Tibial nerve (tissue), 4 donors: ENCODE results near the gene GMEB2. TPM values are rescaled to one million over a fixed set of nuclear protein-coding genes. Genes with fewer than 3 reads are reported as not detected.
"Not testable (repeated sequence)": the region's sequence is repeated elsewhere in the genome, so short reads cannot be mapped to it uniquely, and the experiment has no call there.

Experiments used
- DNase-seq, 2 donors: peaks; one replicate each; pipeline ENCODE4 v3.0.0-alpha.2; 2019; ENCODE audit warnings: low spot score in 2 of 2
- H3K27ac ChIP-seq, 4 donors: fragments of 200-600 bp; sonication (generic) in 3 of 4; one replicate each; pipeline ENCODE4 v1.5.1; 2017 to 2019; ENCODE audit warnings: mild to moderate bottlenecking in 1 of 4
- H3K27me3 ChIP-seq, 2 donors: fragments of 200-600 bp; sonication (generic) in 1 of 2; one replicate each; pipeline versions ENCODE4 v1.5.1 to v1.6.0; 2017 to 2019
- H3K36me3 ChIP-seq, 3 donors: fragments of 200-600 bp; sonication (generic); one replicate each; pipeline ENCODE4 v1.5.1; 2018 to 2019
- H3K4me1 ChIP-seq, 4 donors: fragments of 200-600 bp; sonication (generic) in 3 of 4; one replicate each; pipeline ENCODE4 v1.5.1; 2017 to 2019
- H3K4me3 ChIP-seq, 4 donors: fragments of 200-600 bp; sonication (generic) in 3 of 4; one replicate each; pipeline ENCODE4 v1.5.1; 2017 to 2019; ENCODE audit warnings: mild to moderate bottlenecking in 1 of 4, moderate library complexity in 1 of 4
- H3K9me3 ChIP-seq, 4 donors: fragments of 200-600 bp; sonication (generic) in 3 of 4; one replicate each; pipeline ENCODE4 v1.5.1; 2017 to 2019
- CTCF ChIP-seq, 5 experiments: fragments of 200-600 bp in 3 of 5; fragments of 450-650 bp in 2 of 5; sonication (generic) in 3 of 5; IDR thresholded peaks; one replicate each; pipeline ENCODE4 v1.5.1; 2016 to 2019; ENCODE audit warnings: antibody characterized with exemption in 5 of 5, mild to moderate bottlenecking in 3 of 5, moderate library complexity in 2 of 5
- EP300 ChIP-seq, 2 donors: sonication (generic); formaldehyde crosslinking; IDR thresholded peaks; one replicate each; pipeline ENCODE4 v1.6.1; 2017; ENCODE audit warnings: antibody characterized with exemption in 2 of 2, mild to moderate bottlenecking in 1 of 2
- POLR2A ChIP-seq, 2 donors: fragments of 450-650 bp; IDR thresholded peaks; one replicate each; pipeline ENCODE4 v1.6.1; 2017; ENCODE audit warnings: antibody characterized with exemption in 2 of 2, mild to moderate bottlenecking in 2 of 2, moderate library complexity in 2 of 2
- WGBS, 2 donors: methylation state at CpG; one replicate each; pipeline ENCODE4 v1.1.5; 2018; 5-methylcytosine and 5-hydroxymethylcytosine counted together
- total RNA-seq, 4 donors: library from RNA; depleted of rRNA; stranded (reverse); fragments of >200 nt; gene quantifications; one replicate each; pipeline ENCODE4 v1.1.0, GENCODE V29; 2016

The GMEB2 gene
- total RNA-seq, 4 donors from 2014 or later, result 12.5 to 14.7 (median 13.7) TPM

GRCh38 chr20:63574156-63574828 lies 52.6 kb downstream of the GMEB2 start, which contains the start of gene HELZ2:
TSS of gene HELZ2 (minus strand) at chr20:63574239. CDS start at chr20:63572385, 1,854 bp downstream.
- Histone ChIP-seq H3K36me3 (peaks cover 0 to 19% (median 0%) of the 10 kb centered on the region in 3 donors), H3K27me3 (peaks cover 0 to 3% of the 10 kb centered on the region in 2 donors), H3K4me1 (peaks cover 0 to 27% (median 12%) of the 10 kb centered on the region in 4 donors), H3K9me3 (no peaks in the 10 kb centered on the region), H3K4me3 (peak within 1 kb of the TSS; percentile 69 to 89 (median 82)), H3K27ac (peak within 1 kb of the TSS; percentile 67 to 92 (median 80))
- 17 to 83% methylated on average over 3 to 5 of the region's 40 CpGs for WGBS, 2 donors
- peak; percentile 47 to 63 for DNase-seq
- TF ChIP-seq EP300 (IDR thresholded peaks at IDR 0.05), result peak in 1 of 2 donors; percentile 55
- no peak for TF ChIP-seq CTCF (IDR thresholded peaks at IDR 0.05)
- TF ChIP-seq POLR2A (IDR thresholded peaks at IDR 0.05), result no peak

GRCh38 chr20:63573647-63574131 lies 53.2 kb downstream of the GMEB2 start:
- Histone ChIP-seq H3K36me3 (peaks cover 0 to 25% (median 0%) of the 10 kb centered on the region in 3 donors), H3K9me3 (no peaks in the 10 kb centered on the region), H3K27ac (peak overlapping the region; percentile 67 to 92 (median 80)), H3K4me1 (peaks cover 0 to 27% (median 12%) of the 10 kb centered on the region in 4 donors), H3K27me3 (no peaks in the 10 kb centered on the region), H3K4me3 (peak overlapping the region; percentile 69 to 89 (median 82))
- WGBS, 2 donors, result 1 to 2% methylated on average over 14 to 19 of the region's 24 CpGs
- TF ChIP-seq POLR2A (IDR thresholded peaks at IDR 0.05) (no peak), EP300 (IDR thresholded peaks at IDR 0.05) (no peak), CTCF (IDR thresholded peaks at IDR 0.05) (no peak)
- no peak for DNase-seq

- Histone ChIP-seq H3K4me3 (peak overlapping the region; percentile 69 to 89 (median 82)), H3K36me3 (peaks cover 0 to 32% (median 0%) of the 10 kb centered on the region in 3 donors), H3K4me1 (peaks cover 0 to 27% (median 12%) of the 10 kb centered on the region in 4 donors), H3K9me3 (no peaks in the 10 kb centered on the region), H3K27me3 (no peaks in the 10 kb centered on the region), H3K27ac (peak overlapping the region; percentile 67 to 92 (median 80))
- TF ChIP-seq EP300 (IDR thresholded peaks at IDR 0.05) (no peak), CTCF (IDR thresholded peaks at IDR 0.05) (no peak), POLR2A (IDR thresholded peaks at IDR 0.05) (no peak)
- WGBS, 2 donors, result 83 to 88% methylated on average over 17 to 25 of the region's 34 CpGs
- DNase-seq, result no peak
Measured at GRCh38 chr20:63572788-63573646, 53.9 kb downstream of the GMEB2 start.

- H3K36me3 ChIP-seq, result peaks cover 0 to 40% (median 0%) of the 10 kb centered on the region in 3 donors
- no peaks in the 10 kb centered on the region for H3K9me3 ChIP-seq
- peaks cover 0 to 27% (median 12%) of the 10 kb centered on the region in 4 donors for H3K4me1 ChIP-seq
- H3K27me3 ChIP-seq, result no peaks in the 10 kb centered on the region
- H3K4me3 ChIP-seq, result no peak overlapping the region
- TF ChIP-seq CTCF (IDR thresholded peaks at IDR 0.05) (no peak), EP300 (IDR thresholded peaks at IDR 0.05) (no peak), POLR2A (IDR thresholded peaks at IDR 0.05) (no peak)
- no peak for DNase-seq
- H3K27ac ChIP-seq, result no peak overlapping the region
- WGBS, 2 donors, result 86 to 89% methylated on average over 30 to 32 of the region's 48 CpGs
Measured at GRCh38 chr20:63572071-63572787, 54.7 kb downstream of the GMEB2 start.

- Histone ChIP-seq H3K4me1 (peaks cover 0 to 27% (median 12%) of the 10 kb centered on the region in 4 donors), H3K36me3 (peaks cover 0 to 52% (median 0%) of the 10 kb centered on the region in 3 donors)
- not testable (repeated sequence) for H3K27me3 ChIP-seq, H3K4me3 ChIP-seq, H3K27ac ChIP-seq, DNase-seq, H3K9me3 ChIP-seq
- 52 to 58% methylated on average over 2 to 9 of the region's 11 CpGs for WGBS, 2 donors
Measured at GRCh38 chr20:63571087-63571478, 55.8 kb downstream of the GMEB2 start.
